Activated CD4-positive, alpha-beta T cell treated with anti-CD3 and anti-CD28 coated beads, Interleukin-2, amount 50 U/mL, for 24 hours (primary cell): ENCODE results near the gene CCDC148.
"Not testable (repeated sequence)": the region's sequence is repeated elsewhere in the genome, so short reads cannot be mapped to it uniquely, and the experiment has no call there.

ENCODE experiments used
- DNase-seq, 2 donors: peaks; one replicate each; pipeline ENCODE4 v3.0.0-alpha.2; 2020; ENCODE audit warnings: low read depth in 1 of 2, low spot score in 1 of 2

Gene CCDC148

GRCh38 chr2:158359846-158360245 is 96.7 kb downstream of the CCDC148 start:
- no peak for DNase-seq

- no peak for DNase-seq
Measured at GRCh38 chr2:158357699-158358098, 98.9 kb downstream of the CCDC148 start.

GRCh38 chr2:158357122-158357521 is 99.4 kb downstream of the CCDC148 start:
- DNase-seq, result no peak

- not testable (repeated sequence) for DNase-seq
Measured at GRCh38 chr2:158351466-158351816, 105.1 kb downstream of the CCDC148 start.

- not testable (repeated sequence) for DNase-seq
Measured at GRCh38 chr2:158350751-158351465, 105.6 kb downstream of the CCDC148 start.

GRCh38 chr2:158346032-158346431 is 110.5 kb downstream of the CCDC148 start:
- DNase-seq, result no peak

GRCh38 chr2:158339513-158339912 is 117.0 kb downstream of the CCDC148 start:
- no peak for DNase-seq

GRCh38 chr2:158337018-158337417 is 119.5 kb downstream of the CCDC148 start:
- DNase-seq, result no peak

- not testable (repeated sequence) for DNase-seq
Measured at GRCh38 chr2:158331799-158332198, 124.8 kb downstream of the CCDC148 start.

GRCh38 chr2:158325782-158326340 is 130.7 kb downstream of the CCDC148 start:
- DNase-seq, result no peak

GRCh38 chr2:158325031-158325781 is 131.3 kb downstream of the CCDC148 start:
- no peak for DNase-seq

GRCh38 chr2:158323381-158323780 is 133.2 kb downstream of the CCDC148 start:
- no peak for DNase-seq

GRCh38 chr2:158321264-158321663 is 135.3 kb downstream of the CCDC148 start:
- DNase-seq, result no peak

- no peak for DNase-seq
Measured at GRCh38 chr2:158319269-158319668, 137.3 kb downstream of the CCDC148 start.

- no peak for DNase-seq
Measured at GRCh38 chr2:158317642-158318041, 138.9 kb downstream of the CCDC148 start.

- DNase-seq, result no peak
Measured at GRCh38 chr2:158315803-158316414, 140.6 kb downstream of the CCDC148 start.

- no peak for DNase-seq
Measured at GRCh38 chr2:158315000-158315399, 141.6 kb downstream of the CCDC148 start.

GRCh38 chr2:158313734-158314133 is 142.8 kb downstream of the CCDC148 start:
- DNase-seq, result no peak

- no peak for DNase-seq
Measured at GRCh38 chr2:158312981-158313380, 143.6 kb downstream of the CCDC148 start.

- not testable (repeated sequence) for DNase-seq
Measured at GRCh38 chr2:158310407-158310806, 146.1 kb downstream of the CCDC148 start.

- DNase-seq, result no peak
Measured at GRCh38 chr2:158305501-158305900, 151.1 kb downstream of the CCDC148 start.

GRCh38 chr2:158300394-158300793 is 156.2 kb downstream of the CCDC148 start:
- DNase-seq, result no peak
